HEK293 (cell line): ENCODE data around the gene SIDT1.

Experiments
- BCL11A ChIP-seq: fragments of 450-650 bp; formaldehyde crosslinking; IDR thresholded peaks from 2 replicates; pipeline ENCODE4 v1.5.1; 2016; ENCODE audit warnings: low read depth, missing biosample characterization, missing genetic modification characterization
- ZBTB1 ChIP-seq: fragments of 450-650 bp; formaldehyde crosslinking; IDR thresholded peaks from 2 replicates; pipeline ENCODE4 v1.5.1; 2016; ENCODE audit warnings: missing biosample characterization, missing genetic modification characterization
- ZNF596 ChIP-seq: fragments of 450-650 bp; IDR thresholded peaks from 2 replicates; pipeline ENCODE4 v1.5.0; 2018; ENCODE audit warnings: missing biosample characterization, mild to moderate bottlenecking, missing genetic modification characterization, moderate library complexity
- ZNF664 ChIP-seq: fragments of 450-650 bp; formaldehyde crosslinking; IDR thresholded peaks from 2 replicates; pipeline ENCODE4 v1.5.1; 2016; ENCODE audit warnings: missing biosample characterization, missing genetic modification characterization
- ZNF76 ChIP-seq: fragments of 450-650 bp; formaldehyde crosslinking; IDR thresholded peaks from 2 replicates; pipeline ENCODE4; 2016; ENCODE audit warnings: low read depth, missing biosample characterization, missing genetic modification characterization, borderline replicate concordance
- TF ChIP-seq, protein P1 (sequence below): fragments of 450-650 bp; formaldehyde crosslinking; IDR thresholded peaks from 2 replicates; pipeline ENCODE4 v1.5.1; 2017; ENCODE audit warnings: missing biosample characterization, missing genetic modification characterization
- TF ChIP-seq, protein P2 (sequence below): fragments of 450-650 bp; formaldehyde crosslinking; IDR thresholded peaks from 2 replicates; pipeline ENCODE4 v1.5.1; 2016; ENCODE audit warnings: missing biosample characterization, missing genetic modification characterization
- TF ChIP-seq, protein P3 (sequence below): fragments of 450-650 bp; formaldehyde crosslinking; IDR thresholded peaks from 2 replicates; pipeline ENCODE4 v1.5.1; 2016; ENCODE audit warnings: missing biosample characterization, missing genetic modification characterization
- TF ChIP-seq, protein P4 (sequence below): fragments of 450-650 bp; formaldehyde crosslinking; IDR thresholded peaks from 2 replicates; pipeline ENCODE4 v1.5.1; 2016; ENCODE audit warnings: missing biosample characterization, missing genetic modification characterization
- TF ChIP-seq, protein P5 (sequence below): fragments of 450-650 bp; formaldehyde crosslinking; IDR thresholded peaks from 2 replicates; pipeline ENCODE4 v1.5.1; 2016; ENCODE audit warnings: missing biosample characterization, missing genetic modification characterization
- TF ChIP-seq, protein P6 (sequence below): fragments of 450-650 bp; IDR thresholded peaks from 2 replicates; pipeline ENCODE4 v1.5.1; 2018; ENCODE audit warnings: missing biosample characterization, mild to moderate bottlenecking, missing genetic modification characterization
- TF ChIP-seq, protein P7 (sequence below): fragments of 450-650 bp; formaldehyde crosslinking; IDR thresholded peaks from 2 replicates; pipeline ENCODE4 v1.5.1; 2016; ENCODE audit warnings: missing biosample characterization, missing genetic modification characterization, borderline replicate concordance

DNA sequence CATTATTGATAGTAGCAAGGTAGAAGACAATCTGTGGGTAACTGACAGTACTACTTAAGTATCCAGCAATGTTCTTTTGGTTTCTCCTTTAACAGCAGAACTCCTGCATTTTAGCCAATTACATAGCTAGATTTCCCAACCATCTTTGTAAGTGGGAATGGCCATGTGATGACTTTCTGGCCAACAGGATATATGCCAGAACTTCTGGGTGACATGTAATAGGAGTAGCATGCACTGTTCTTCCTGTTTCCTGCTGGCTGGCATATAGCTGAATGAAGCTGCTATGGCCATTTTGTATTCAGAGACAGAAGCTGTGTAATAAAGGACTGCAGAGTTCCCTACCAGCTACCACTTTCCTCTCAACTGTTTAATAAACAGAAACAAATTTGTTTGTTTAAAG, 35.4 kb upstream of the SIDT1 start:
- TF ChIP-seq, protein P1, sequence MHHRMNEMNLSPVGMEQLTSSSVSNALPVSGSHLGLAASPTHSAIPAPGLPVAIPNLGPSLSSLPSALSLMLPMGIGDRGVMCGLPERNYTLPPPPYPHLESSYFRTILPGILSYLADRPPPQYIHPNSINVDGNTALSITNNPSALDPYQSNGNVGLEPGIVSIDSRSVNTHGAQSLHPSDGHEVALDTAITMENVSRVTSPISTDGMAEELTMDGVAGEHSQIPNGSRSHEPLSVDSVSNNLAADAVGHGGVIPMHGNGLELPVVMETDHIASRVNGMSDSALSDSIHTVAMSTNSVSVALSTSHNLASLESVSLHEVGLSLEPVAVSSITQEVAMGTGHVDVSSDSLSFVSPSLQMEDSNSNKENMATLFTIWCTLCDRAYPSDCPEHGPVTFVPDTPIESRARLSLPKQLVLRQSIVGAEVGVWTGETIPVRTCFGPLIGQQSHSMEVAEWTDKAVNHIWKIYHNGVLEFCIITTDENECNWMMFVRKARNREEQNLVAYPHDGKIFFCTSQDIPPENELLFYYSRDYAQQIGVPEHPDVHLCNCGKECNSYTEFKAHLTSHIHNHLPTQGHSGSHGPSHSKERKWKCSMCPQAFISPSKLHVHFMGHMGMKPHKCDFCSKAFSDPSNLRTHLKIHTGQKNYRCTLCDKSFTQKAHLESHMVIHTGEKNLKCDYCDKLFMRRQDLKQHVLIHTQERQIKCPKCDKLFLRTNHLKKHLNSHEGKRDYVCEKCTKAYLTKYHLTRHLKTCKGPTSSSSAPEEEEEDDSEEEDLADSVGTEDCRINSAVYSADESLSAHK = no peak
- TF ChIP-seq, protein P2, sequence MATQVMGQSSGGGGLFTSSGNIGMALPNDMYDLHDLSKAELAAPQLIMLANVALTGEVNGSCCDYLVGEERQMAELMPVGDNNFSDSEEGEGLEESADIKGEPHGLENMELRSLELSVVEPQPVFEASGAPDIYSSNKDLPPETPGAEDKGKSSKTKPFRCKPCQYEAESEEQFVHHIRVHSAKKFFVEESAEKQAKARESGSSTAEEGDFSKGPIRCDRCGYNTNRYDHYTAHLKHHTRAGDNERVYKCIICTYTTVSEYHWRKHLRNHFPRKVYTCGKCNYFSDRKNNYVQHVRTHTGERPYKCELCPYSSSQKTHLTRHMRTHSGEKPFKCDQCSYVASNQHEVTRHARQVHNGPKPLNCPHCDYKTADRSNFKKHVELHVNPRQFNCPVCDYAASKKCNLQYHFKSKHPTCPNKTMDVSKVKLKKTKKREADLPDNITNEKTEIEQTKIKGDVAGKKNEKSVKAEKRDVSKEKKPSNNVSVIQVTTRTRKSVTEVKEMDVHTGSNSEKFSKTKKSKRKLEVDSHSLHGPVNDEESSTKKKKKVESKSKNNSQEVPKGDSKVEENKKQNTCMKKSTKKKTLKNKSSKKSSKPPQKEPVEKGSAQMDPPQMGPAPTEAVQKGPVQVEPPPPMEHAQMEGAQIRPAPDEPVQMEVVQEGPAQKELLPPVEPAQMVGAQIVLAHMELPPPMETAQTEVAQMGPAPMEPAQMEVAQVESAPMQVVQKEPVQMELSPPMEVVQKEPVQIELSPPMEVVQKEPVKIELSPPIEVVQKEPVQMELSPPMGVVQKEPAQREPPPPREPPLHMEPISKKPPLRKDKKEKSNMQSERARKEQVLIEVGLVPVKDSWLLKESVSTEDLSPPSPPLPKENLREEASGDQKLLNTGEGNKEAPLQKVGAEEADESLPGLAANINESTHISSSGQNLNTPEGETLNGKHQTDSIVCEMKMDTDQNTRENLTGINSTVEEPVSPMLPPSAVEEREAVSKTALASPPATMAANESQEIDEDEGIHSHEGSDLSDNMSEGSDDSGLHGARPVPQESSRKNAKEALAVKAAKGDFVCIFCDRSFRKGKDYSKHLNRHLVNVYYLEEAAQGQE = no peak
- TF ChIP-seq, protein P3, sequence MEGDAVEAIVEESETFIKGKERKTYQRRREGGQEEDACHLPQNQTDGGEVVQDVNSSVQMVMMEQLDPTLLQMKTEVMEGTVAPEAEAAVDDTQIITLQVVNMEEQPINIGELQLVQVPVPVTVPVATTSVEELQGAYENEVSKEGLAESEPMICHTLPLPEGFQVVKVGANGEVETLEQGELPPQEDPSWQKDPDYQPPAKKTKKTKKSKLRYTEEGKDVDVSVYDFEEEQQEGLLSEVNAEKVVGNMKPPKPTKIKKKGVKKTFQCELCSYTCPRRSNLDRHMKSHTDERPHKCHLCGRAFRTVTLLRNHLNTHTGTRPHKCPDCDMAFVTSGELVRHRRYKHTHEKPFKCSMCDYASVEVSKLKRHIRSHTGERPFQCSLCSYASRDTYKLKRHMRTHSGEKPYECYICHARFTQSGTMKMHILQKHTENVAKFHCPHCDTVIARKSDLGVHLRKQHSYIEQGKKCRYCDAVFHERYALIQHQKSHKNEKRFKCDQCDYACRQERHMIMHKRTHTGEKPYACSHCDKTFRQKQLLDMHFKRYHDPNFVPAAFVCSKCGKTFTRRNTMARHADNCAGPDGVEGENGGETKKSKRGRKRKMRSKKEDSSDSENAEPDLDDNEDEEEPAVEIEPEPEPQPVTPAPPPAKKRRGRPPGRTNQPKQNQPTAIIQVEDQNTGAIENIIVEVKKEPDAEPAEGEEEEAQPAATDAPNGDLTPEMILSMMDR = no peak
- TF ChIP-seq, protein P4, sequence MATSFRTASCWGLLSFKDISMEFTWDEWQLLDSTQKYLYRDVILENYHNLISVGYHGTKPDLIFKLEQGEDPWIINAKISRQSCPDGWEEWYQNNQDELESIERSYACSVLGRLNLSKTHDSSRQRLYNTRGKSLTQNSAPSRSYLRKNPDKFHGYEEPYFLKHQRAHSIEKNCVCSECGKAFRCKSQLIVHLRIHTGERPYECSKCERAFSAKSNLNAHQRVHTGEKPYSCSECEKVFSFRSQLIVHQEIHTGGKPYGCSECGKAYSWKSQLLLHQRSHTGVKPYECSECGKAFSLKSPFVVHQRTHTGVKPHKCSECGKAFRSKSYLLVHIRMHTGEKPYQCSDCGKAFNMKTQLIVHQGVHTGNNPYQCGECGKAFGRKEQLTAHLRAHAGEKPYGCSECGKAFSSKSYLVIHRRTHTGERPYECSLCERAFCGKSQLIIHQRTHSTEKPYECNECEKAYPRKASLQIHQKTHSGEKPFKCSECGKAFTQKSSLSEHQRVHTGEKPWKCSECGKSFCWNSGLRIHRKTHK (tag by site-specific recombination) = no peak
- no peak for TF ChIP-seq ZNF664 (tag by site-specific recombination)
- no peak for TF ChIP-seq ZNF76 (tag by site-specific recombination)
- TF ChIP-seq, protein P5, sequence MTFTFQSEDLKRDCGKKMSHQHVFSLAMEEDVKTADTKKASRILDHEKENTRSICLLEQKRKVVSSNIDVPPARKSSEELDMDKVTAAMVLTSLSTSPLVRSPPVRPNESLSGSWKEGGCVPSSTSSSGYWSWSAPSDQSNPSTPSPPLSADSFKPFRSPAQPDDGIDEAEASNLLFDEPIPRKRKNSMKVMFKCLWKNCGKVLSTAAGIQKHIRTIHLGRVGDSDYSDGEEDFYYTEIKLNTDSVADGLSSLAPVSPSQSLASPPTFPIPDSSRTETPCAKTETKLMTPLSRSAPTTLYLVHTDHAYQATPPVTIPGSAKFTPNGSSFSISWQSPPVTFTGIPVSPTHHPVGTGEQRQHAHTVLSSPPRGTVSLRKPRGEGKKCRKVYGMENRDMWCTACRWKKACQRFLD = no peak
- no peak for TF ChIP-seq ZBTB1 (tag by site-specific recombination)
- TF ChIP-seq, protein P6, sequence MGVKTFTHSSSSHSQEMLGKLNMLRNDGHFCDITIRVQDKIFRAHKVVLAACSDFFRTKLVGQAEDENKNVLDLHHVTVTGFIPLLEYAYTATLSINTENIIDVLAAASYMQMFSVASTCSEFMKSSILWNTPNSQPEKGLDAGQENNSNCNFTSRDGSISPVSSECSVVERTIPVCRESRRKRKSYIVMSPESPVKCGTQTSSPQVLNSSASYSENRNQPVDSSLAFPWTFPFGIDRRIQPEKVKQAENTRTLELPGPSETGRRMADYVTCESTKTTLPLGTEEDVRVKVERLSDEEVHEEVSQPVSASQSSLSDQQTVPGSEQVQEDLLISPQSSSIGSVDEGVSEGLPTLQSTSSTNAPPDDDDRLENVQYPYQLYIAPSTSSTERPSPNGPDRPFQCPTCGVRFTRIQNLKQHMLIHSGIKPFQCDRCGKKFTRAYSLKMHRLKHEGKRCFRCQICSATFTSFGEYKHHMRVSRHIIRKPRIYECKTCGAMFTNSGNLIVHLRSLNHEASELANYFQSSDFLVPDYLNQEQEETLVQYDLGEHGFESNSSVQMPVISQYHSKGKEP (tag by site-specific recombination) = no peak
- TF ChIP-seq ZNF596 (tag by site-specific recombination) = no peak
- TF ChIP-seq BCL11A = no peak
- TF ChIP-seq, protein P7, sequence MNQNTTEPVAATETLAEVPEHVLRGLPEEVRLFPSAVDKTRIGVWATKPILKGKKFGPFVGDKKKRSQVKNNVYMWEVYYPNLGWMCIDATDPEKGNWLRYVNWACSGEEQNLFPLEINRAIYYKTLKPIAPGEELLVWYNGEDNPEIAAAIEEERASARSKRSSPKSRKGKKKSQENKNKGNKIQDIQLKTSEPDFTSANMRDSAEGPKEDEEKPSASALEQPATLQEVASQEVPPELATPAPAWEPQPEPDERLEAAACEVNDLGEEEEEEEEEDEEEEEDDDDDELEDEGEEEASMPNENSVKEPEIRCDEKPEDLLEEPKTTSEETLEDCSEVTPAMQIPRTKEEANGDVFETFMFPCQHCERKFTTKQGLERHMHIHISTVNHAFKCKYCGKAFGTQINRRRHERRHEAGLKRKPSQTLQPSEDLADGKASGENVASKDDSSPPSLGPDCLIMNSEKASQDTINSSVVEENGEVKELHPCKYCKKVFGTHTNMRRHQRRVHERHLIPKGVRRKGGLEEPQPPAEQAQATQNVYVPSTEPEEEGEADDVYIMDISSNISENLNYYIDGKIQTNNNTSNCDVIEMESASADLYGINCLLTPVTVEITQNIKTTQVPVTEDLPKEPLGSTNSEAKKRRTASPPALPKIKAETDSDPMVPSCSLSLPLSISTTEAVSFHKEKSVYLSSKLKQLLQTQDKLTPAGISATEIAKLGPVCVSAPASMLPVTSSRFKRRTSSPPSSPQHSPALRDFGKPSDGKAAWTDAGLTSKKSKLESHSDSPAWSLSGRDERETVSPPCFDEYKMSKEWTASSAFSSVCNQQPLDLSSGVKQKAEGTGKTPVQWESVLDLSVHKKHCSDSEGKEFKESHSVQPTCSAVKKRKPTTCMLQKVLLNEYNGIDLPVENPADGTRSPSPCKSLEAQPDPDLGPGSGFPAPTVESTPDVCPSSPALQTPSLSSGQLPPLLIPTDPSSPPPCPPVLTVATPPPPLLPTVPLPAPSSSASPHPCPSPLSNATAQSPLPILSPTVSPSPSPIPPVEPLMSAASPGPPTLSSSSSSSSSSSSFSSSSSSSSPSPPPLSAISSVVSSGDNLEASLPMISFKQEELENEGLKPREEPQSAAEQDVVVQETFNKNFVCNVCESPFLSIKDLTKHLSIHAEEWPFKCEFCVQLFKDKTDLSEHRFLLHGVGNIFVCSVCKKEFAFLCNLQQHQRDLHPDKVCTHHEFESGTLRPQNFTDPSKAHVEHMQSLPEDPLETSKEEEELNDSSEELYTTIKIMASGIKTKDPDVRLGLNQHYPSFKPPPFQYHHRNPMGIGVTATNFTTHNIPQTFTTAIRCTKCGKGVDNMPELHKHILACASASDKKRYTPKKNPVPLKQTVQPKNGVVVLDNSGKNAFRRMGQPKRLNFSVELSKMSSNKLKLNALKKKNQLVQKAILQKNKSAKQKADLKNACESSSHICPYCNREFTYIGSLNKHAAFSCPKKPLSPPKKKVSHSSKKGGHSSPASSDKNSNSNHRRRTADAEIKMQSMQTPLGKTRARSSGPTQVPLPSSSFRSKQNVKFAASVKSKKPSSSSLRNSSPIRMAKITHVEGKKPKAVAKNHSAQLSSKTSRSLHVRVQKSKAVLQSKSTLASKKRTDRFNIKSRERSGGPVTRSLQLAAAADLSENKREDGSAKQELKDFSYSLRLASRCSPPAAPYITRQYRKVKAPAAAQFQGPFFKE (tag by site-specific recombination) = no peak
